ENCODE data around the gene FAM174B.

The FAM174B gene

DNA sequence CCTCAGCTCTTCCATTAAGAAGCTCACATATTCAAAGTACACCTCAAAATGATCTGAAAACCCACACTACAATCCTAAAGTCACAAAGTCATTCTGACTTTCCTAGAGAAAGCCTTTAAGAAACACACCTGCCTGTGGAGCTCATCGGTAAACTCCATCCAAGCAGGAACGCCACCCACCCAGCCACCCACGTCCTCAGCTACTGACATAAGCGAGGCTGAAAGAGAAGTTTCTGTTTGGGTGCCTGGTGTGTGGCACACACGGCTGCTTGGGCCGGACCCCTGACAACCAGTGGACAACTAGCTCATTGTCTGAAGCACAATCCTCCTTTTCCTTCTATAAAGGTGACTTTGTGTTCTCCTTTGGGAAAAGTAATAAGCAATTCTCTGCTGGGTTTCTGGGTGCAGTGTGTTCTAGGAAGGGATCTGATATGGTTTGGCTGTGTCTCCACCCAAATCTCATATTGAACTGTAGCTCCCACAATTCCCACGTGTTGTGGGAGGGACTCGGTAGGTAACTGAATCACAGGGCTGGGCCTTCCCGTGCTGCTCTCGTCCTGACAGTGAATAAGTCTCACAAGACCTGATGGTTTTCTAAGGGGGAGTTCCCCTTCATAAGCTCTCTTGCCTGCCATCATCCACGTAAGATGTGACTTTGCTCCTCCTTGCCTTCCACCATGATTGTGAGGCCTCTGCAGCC, 26.1 kb downstream of the FAM174B start:
- Histone ChIP-seq H3K9me3 (no peaks in the 10 kb centered on the region), H3K4me1 (peaks cover 13% of the 10 kb centered on the region), H3K4me3 (no peak overlapping the region), H3K36me3 (replicated peaks) (no peaks in the 10 kb centered on the region; the same call in 1 of the 2 replicates), H3K27me3 (ENCODE audit: low read depth) (no peaks in the 10 kb centered on the region)
- DNase-seq (ENCODE audit: low spot score in 2 of 2) = no peak
- in situ Hi-C loops (cut with MboI; ENCODE audit: low sequenced_read_pairs) = no loop called here

DNA sequence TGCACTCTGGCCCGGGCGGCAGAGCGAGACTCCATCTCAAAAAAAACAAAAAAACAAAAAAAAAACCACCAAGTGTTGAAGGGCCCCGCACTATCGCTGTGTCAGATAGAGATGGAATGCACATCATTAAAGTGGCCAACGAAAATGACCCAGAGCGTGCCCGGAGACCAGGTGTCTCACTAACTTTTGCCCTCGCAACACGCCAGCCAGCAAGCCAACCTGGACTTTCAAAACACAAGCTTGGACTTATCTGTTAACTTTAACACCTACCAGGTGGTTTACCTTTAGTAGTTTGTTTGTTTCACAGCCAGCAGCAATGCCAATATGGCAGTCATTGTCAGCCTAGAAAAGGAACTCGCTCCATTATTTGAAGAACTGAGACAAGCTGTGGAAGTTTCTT, 28.6 kb downstream of the FAM174B start:
- in situ Hi-C loops (cut with MboI; ENCODE audit: low sequenced_read_pairs) = no loop called here
- Histone ChIP-seq H3K4me1 (no peaks in the 10 kb centered on the region), H3K27me3 (ENCODE audit: low read depth) (no peaks in the 10 kb centered on the region), H3K4me3 (no peak overlapping the region), H3K9me3 (no peaks in the 10 kb centered on the region), H3K36me3 (replicated peaks) (no peaks in the 10 kb centered on the region; the same call in 1 of the 2 replicates)
- no peak for DNase-seq (ENCODE audit: low spot score in 2 of 2)

DNA sequence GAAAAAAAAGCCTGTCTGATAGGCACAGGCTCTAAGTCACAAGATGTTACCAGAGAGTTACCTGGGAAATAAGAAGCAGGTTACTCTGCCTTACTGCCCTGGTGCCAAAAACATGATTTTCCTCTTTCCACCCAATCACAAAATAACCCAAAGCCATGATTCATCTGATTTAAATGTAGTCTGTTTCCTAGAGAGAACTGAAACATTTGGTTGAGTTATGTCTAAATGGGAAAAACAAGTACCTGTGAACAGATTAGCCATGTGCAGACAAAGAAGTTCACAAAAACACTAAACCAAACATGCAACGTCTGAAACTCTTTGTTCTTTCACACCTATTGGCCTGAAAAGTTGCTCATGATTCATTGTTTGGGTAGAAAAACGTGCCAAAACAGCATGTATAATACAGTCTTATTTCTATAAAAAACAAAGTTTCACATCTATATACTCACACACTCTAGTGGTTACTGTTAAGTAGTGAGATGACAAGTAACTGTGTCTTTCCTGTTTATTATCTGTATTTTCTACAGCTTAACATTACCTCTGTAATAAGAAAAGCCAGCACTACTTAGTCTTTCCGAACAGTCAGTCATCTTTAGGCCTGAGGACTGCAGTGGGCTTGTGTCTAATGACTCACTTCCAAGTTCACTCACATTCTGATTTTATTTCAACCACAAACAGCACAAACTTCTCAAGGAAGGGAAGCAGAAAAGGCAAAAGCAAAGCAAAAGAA, 30.2 kb downstream of the FAM174B start:
- in situ Hi-C loops (cut with MboI; ENCODE audit: low sequenced_read_pairs) = no loop called here

DNA sequence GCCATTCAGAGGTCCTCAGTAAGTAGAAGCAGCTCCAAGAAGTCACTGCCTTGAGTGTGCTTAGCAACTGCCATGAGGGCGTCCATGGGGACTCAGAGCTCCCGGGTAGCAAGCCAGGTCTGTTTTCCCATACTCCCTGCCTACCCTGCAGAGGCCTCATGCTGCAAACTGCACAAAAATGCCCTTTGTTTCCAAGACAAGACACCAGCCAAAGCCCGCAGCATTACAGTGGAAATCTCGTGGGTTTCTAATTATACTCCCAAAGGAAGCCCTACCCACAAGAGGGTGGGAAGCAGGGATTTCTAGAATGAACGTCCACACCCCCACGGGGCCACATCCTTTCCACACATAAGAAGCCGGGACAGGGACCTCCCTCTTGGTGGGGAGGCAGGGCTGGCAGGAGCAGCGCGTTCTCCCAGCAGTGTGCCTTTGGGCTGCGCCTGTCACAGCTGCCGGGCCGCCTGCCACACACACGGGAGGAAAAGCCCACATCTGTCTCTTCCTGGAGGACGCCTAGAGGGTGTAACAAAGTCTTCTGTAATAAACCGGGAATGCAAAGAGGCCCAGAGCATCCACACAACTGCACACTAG, 31.1 kb downstream of the FAM174B start:
- no peak overlapping the region for H3K4me3 ChIP-seq
- no peaks in the 10 kb centered on the region for H3K27me3 ChIP-seq (ENCODE audit: low read depth)
- in situ Hi-C loops (cut with MboI; ENCODE audit: low sequenced_read_pairs) = no loop called here
- no peaks in the 10 kb centered on the region for H3K9me3 ChIP-seq
- H3K36me3 ChIP-seq (replicated peaks) = no peaks in the 10 kb centered on the region; the same call in 1 of the 2 replicates
- H3K4me1 ChIP-seq = no peaks in the 10 kb centered on the region
- DNase-seq (ENCODE audit: low spot score in 2 of 2) = no peak

More for the DNA sequence above, 30.2 kb downstream of the FAM174B start:
- Histone ChIP-seq H3K27me3 (ENCODE audit: low read depth) (no peaks in the 10 kb centered on the region), H3K4me3 (no peak overlapping the region), H3K4me1 (no peaks in the 10 kb centered on the region), H3K36me3 (replicated peaks) (no peaks in the 10 kb centered on the region; the same call in 1 of the 2 replicates), H3K9me3 (no peaks in the 10 kb centered on the region)
- no peak for DNase-seq (ENCODE audit: low spot score in 2 of 2)

DNA sequence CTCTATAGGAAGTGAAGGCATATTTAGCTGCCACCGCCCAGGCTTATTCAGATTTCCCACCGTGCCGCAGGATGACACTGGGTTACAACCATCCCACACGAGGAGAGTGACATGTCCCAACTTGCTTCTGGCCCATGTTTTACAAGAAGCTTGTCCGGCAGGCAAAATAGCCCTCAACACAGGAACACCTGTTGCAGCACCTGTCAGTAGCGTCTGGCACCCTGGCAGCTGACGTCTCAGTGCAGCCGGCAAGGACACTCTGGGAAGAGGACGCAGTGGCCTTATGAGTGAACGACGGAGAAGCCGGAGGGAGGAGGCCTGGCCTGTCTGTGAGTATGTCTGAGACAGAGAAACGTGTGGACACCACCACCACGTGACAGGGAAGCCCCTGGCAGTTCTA, 32.1 kb downstream of the FAM174B start:
- Histone ChIP-seq H3K27me3 (ENCODE audit: low read depth) (no peaks in the 10 kb centered on the region), H3K36me3 (replicated peaks) (no peaks in the 10 kb centered on the region; the same call in 1 of the 2 replicates), H3K4me1 (no peaks in the 10 kb centered on the region), H3K9me3 (no peaks in the 10 kb centered on the region), H3K4me3 (no peak overlapping the region)
- DNase-seq (ENCODE audit: low spot score in 2 of 2) = no peak
- in situ Hi-C loops (cut with MboI; ENCODE audit: low sequenced_read_pairs) = no loop called here

DNA sequence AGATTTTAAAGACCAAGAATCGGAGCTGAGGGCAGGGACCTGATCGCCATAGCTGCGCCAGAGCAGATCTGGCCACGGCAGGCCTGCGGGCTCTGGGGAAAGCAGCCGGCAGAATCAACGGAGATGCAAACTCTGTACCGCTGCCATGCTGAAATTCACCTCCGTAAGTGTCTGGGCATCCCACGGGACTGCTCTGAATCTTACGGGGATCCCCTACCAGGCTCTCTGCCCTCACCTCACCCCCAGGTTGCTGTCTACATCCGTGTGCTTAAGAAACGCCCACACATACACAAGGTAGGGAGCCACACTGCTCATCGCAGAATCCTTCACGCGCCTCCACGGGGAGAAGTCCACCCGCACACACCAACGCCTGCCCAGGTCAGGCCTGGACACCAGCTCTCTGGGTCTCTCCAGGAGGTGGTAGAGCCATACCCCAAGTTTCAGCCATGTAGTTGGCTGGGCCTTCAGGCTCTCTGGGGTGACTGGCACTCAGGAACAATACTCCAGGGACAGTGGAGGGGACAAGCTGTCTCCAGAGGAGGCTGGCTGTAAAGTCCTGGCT, 33.5 kb downstream of the FAM174B start:
- Histone ChIP-seq H3K9me3 (no peaks in the 10 kb centered on the region), H3K4me3 (no peak overlapping the region), H3K4me1 (no peaks in the 10 kb centered on the region), H3K36me3 (replicated peaks) (no peaks in the 10 kb centered on the region; the same call in 1 of the 2 replicates), H3K27me3 (ENCODE audit: low read depth) (no peaks in the 10 kb centered on the region)
- DNase-seq (ENCODE audit: low spot score in 2 of 2) = no peak
- in situ Hi-C loops (cut with MboI; ENCODE audit: low sequenced_read_pairs) = no loop called here

DNA sequence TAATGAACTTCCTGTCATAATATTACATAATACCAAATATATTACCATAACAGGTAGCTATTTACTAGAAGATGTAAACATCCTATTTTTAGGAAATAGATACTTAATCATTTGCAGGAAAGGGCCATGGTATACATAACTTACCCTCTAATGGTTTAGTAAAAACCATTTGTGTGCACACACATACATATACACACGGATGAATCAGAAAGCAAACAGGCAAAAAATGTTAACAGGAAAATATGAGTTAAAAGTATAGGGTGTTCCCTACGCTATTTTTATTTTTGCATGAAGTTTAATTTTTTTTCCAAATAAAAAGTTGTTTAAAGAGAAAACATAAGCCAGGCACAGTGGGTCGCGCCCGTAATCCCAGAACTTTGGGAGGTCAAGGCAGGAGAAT, 34.6 kb downstream of the FAM174B start:
- H3K27me3 ChIP-seq (ENCODE audit: low read depth) = no peaks in the 10 kb centered on the region
- in situ Hi-C loops (cut with MboI; ENCODE audit: low sequenced_read_pairs) = no loop called here
- H3K9me3 ChIP-seq = no peaks in the 10 kb centered on the region
- no peaks in the 10 kb centered on the region; the same call in 1 of the 2 replicates for H3K36me3 ChIP-seq (replicated peaks)
- no peaks in the 10 kb centered on the region for H3K4me1 ChIP-seq
- DNase-seq (ENCODE audit: low spot score in 2 of 2) = no peak
- no peak overlapping the region for H3K4me3 ChIP-seq

DNA sequence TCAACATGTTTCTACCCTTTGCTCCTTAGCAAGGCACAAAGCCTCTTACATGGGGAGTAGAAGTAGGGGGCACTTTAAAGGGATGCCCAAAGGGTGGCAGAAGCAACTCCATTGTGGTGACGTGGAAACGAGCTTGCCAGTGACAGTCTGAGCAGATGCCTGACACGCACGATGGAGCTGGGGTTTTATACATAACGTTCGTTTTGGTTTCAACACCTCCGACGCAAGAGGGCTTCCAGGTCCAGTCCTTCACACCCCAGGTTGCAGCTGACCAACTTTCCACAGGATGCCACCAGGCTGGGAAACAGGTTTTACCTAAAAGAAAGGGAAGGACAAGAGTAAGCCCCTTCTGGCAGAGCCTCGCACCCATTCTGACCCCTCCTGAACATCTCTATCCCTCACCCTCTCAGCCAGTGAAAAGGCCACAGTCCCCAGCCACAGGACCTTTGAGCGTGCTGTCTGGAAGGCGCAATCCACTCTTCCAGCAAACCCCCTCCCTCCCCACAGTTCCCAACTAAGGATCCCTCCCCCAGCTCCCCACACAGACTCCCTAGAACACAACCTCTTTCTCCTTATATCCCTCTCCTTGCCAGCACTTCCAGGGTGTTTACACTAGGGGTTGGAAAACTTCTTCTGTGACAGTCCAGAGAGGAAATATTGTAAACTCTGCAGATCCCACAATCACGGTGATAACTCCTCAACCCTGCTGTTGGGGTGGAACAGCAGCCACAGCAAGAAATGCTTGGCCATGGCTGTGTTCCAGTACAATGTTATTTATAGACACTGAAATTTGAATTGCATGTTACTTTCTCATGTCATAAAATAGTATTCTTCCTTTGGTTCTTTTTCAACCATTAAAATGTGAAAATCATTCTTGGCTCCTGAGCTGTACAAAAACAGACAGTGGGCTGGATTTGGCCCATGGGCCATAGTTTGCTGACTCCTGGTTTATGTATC, 36.2 kb downstream of the FAM174B start:
- no peaks in the 10 kb centered on the region for H3K9me3 ChIP-seq
- no peak overlapping the region for H3K4me3 ChIP-seq
- no peaks in the 10 kb centered on the region for H3K4me1 ChIP-seq
- in situ Hi-C loops (cut with MboI; ENCODE audit: low sequenced_read_pairs) = no loop called here
- no peaks in the 10 kb centered on the region for H3K27me3 ChIP-seq (ENCODE audit: low read depth)
- no peak for DNase-seq (ENCODE audit: low spot score in 2 of 2)
- no peaks in the 10 kb centered on the region; the same call in 1 of the 2 replicates for H3K36me3 ChIP-seq (replicated peaks)

DNA sequence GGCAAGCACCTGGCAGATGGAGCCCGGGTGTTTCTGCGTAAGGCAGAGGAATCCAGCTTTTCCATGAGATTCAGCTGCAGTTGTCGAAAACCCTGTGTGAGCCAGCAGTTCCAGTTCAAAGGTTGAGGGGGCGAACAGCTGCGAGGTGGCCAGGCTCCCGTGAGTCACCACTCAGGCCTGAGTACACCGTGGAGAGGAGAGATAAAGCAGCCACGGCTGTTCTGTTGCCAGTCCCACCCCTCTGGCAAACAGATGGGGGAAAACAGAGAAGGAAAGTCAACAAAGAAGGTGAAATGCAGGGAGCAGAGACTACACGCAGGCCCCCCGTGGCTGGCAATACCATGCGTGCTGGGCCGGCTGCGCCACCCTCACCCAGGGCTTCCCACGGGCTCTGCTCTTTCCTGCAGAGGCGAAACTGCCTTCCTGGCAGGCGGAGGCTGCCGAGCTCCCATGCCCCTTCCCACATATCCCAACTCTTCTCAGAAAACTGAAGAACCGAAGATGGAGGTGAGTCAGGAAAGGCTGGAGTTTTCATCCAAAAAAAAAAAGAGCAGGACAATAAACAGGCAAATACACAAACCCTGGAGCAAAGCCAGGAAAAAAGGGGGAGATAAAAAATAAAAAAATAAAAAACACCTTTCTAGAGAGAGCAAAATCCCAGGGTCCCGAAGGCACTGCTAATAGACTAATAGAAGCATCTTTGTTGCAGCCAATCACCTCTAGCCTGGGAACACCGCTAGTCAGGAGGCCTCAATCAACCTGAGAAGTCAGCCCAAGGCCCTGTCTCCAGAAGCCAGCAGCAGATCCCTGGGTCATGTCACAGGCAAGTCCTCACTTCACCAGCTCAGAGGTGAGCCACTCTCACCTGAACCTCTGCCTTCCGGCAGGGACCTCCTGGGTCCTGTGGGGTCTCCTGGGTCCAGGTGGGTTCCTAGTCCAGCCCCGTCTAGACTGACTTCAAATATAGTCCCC, 37.7 kb downstream of the FAM174B start:
- no peaks in the 10 kb centered on the region for H3K27me3 ChIP-seq (ENCODE audit: low read depth)
- DNase-seq (ENCODE audit: low spot score in 2 of 2) = no peak
- no peaks in the 10 kb centered on the region for H3K4me1 ChIP-seq
- in situ Hi-C loops (cut with MboI; ENCODE audit: low sequenced_read_pairs) = no loop called here
- no peaks in the 10 kb centered on the region for H3K9me3 ChIP-seq
- H3K4me3 ChIP-seq = no peak overlapping the region
- H3K36me3 ChIP-seq (replicated peaks) = no peaks in the 10 kb centered on the region; the same call in 1 of the 2 replicates

DNA sequence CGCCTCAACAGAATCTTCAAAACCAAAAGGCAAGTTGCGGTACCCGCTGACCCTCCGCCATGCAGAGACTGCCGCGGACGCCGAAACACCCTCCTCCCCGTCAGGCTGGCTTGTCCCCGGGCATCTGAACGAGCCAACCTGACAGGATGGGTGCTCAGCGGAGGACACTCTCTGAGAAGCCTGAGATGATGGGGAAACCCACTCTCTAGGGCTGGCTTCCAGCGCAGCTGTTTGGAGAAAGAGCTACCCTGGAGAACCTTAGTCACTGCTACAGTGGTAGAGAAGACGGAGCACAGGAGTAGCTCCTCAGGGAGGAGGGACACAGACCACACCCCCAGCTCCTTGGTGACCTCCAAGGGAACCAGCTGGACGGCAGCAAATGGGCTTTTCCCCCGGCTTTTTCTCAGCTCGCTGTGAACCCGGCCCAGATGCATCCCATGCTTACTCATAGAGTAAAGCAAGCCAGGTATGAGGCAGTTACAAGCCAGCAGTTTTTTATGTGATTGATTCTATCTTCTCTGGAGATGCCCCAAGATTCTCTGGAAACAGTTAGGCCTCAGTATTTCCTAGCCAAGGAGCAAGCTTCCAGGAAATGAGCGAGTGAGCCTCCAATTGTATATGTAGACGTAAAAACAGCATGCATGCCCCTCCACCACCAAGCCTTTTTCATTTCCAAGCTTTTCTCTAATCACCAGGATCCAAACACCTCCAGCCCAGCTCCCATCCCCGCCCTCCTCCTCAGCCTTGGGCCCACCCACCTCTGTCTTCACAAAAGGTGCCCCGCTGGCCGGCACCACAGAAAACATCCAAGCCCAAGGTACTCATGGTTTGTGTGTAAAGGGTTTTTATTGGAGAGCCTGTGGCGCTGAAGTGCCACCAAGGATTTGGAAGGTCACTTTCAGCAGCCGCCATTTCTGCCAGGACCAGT, 38.7 kb downstream of the FAM174B start:
- Histone ChIP-seq H3K4me1 (no peaks in the 10 kb centered on the region), H3K9me3 (no peaks in the 10 kb centered on the region), H3K27me3 (ENCODE audit: low read depth) (no peaks in the 10 kb centered on the region), H3K36me3 (replicated peaks) (no peaks in the 10 kb centered on the region; the same call in 1 of the 2 replicates), H3K4me3 (no peak overlapping the region)
- in situ Hi-C loops (cut with MboI; ENCODE audit: low sequenced_read_pairs) = no loop called here
- DNase-seq (ENCODE audit: low spot score in 2 of 2) = no peak
